ENCODE data around the gene PPP6R1. TPM values are rescaled to one million over a fixed set of nuclear protein-coding genes. Genes with fewer than 3 reads are reported as not detected.
A peak's percentile ranks its signal among the peaks of the same experiment; 100 is the strongest.

Gene PPP6R1
- total RNA-seq, 1 experiment from 2014 or later, result 113 TPM

DNA sequence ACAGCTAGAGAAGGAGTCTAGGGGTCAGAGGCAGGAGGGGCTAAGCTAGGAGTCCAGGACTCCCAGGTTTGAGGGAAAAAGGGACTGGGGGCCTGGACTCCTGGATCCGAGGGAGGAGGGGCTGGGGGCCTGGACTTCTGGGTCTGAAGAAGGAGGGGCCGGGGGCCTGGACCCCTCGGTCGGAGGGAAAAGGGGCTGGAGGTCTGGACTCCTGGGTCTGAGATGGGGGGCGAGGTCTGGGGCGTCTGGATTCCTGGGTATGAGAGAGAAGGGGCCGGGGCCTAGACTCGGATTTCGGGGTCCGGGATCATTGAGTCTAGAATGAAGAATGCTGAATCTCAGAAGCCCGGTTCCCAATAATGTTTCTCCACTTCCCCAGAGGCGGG lies 43.5 kb upstream of the PPP6R1 start:
- ChIA-PET POLR2A (interaction anchor here (0.6 kb wide), 1 partner anchor 322 kb away, joined by 4 read pairs; the partner anchor contains the start of gene ZNF784), CTCF (interaction anchor here (1.0 to 2.4 kb wide), 2 partner anchors 32 to 37 kb away, joined by 4 to 30 read pairs; partner anchors contain the start of gene KMT5C)
- no peak for TF ChIP-seq CTCF (IDR thresholded peaks at IDR 0.05; ENCODE audit: insufficient read depth in 1 of 2, low read depth in 1 of 2, low read length in 1 of 2, severe bottlenecking in 1 of 2, unreplicated experiment in 1 of 2)
- H3K36me3 ChIP-seq (ENCODE audit: control insufficient read depth, insufficient read depth, low read length), result peaks cover 6% of the 10 kb centered on the region
- no peak overlapping the region for H3K27ac Mint-ChIP-seq (ENCODE audit: unreplicated experiment)
- no TSS peak for BruUV-seq (replicated peaks)
- intact Hi-C loops (cut with micrococcal nuclease; ENCODE audit: unreplicated experiment), result no loop called here
- H3K4me3 ChIP-seq (ENCODE audit: low read depth, low read length), result no peak overlapping the region
- peaks cover 41% of the 10 kb centered on the region for H3K36me3 Mint-ChIP-seq (ENCODE audit: insufficient read depth, unreplicated experiment)
- H3K9me3 ChIP-seq, result no peaks in the 10 kb centered on the region
- no peak for DNase-seq
- H3K27me3 ChIP-seq (replicated peaks; ENCODE audit: control insufficient read depth, insufficient read depth, low read length), result no peaks in the 10 kb centered on the region
- H3K9me3 Mint-ChIP-seq (ENCODE audit: unreplicated experiment), result no peaks in the 10 kb centered on the region
- no peaks in the 10 kb centered on the region for H3K4me1 Mint-ChIP-seq (ENCODE audit: low read depth, unreplicated experiment)
- H3K27me3 Mint-ChIP-seq (ENCODE audit: insufficient read depth, unreplicated experiment), result no peaks in the 10 kb centered on the region
- H3K4me3 Mint-ChIP-seq (ENCODE audit: unreplicated experiment), result peak overlapping the region; percentile 58
- H3K4me1 ChIP-seq, result 0 out of 2 replicates have a peak, but pooled peaks cover 3% of the 10 kb centered on the region

DNA sequence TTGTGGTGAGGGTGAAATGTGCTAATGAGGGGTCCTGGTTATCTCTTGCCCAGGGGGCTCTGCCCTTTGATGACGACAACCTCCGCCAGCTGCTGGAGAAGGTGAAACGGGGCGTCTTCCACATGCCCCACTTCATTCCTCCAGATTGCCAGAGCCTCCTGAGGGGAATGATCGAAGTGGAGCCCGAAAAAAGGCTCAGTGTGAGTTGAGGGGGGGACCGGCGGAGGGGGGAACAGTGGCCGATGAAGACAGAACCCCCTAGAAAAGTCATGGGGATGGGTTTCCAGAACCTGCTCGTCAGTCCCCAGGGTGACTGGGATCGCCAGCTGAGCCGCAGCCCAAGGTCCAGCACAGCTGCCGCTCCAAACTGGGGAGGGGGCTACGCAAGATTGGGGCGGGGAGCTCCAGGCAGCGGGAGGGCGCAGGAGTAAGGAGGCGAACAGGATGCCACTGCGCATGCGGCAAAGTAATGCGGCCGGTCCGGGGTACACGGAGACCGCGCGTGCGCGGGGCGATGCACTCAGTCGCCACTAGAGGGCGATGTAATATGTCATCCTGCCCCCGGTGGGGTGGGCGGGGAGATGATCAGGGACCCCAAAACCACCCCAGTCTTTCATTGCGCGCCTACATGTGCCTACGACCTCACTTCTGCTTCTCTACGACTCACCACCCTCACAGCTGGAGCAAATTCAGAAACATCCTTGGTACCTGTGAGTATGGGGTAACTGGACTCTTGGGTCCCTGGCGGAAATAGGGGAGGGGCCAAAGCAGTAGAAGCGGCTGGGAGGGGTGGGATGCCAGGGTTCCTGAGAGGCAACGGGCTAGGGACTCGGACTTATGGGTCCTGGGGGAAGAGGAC lies 42.9 kb upstream of the PPP6R1 start:
- Mint-ChIP-seq H3K9me3 (ENCODE audit: unreplicated experiment) (no peaks in the 10 kb centered on the region), H3K36me3 (ENCODE audit: insufficient read depth, unreplicated experiment) (peaks cover 35% of the 10 kb centered on the region), H3K27me3 (ENCODE audit: insufficient read depth, unreplicated experiment) (no peaks in the 10 kb centered on the region), H3K4me1 (ENCODE audit: low read depth, unreplicated experiment) (no peaks in the 10 kb centered on the region), H3K4me3 (ENCODE audit: unreplicated experiment) (peak overlapping the region; percentile 58), H3K27ac (ENCODE audit: unreplicated experiment) (no peak overlapping the region)
- Histone ChIP-seq H3K27me3 (replicated peaks; ENCODE audit: control insufficient read depth, insufficient read depth, low read length) (no peaks in the 10 kb centered on the region), H3K9me3 (no peaks in the 10 kb centered on the region), H3K4me3 (ENCODE audit: low read depth, low read length) (peak overlapping the region; percentile 9; the same call in 1 of the 2 replicates), H3K4me1 (0 out of 2 replicates have a peak, but pooled peaks cover 3% of the 10 kb centered on the region), H3K36me3 (ENCODE audit: control insufficient read depth, insufficient read depth, low read length) (peaks cover 6% of the 10 kb centered on the region)
- ChIA-PET POLR2A (interaction anchor here (0.6 to 1.2 kb wide), 2 partner anchors 106 to 323 kb away, joined by 4 read pairs; partner anchors contain the start of genes UBE2S and ZNF784), CTCF (interaction anchor here (0.6 to 2.4 kb wide), 12 partner anchors 12 to 137 kb away, joined by 3 to 30 read pairs (median 4); partner anchors contain the start of genes HSPBP1, KMT5C, PPP6R1 and TMEM238)
- peak; percentile 89 to 99 for TF ChIP-seq CTCF (IDR thresholded peaks at IDR 0.05; ENCODE audit: insufficient read depth in 1 of 2, low read depth in 1 of 2, low read length in 1 of 2, severe bottlenecking in 1 of 2, unreplicated experiment in 1 of 2)
- no TSS peak for BruUV-seq (replicated peaks)
- intact Hi-C loops (cut with micrococcal nuclease; ENCODE audit: unreplicated experiment), result loop anchor here (1.0 kb wide), 1 partner anchor 38 kb away; the partner anchor contains the start of gene KMT5C
- peak; percentile 83 to 91 for DNase-seq

DNA sequence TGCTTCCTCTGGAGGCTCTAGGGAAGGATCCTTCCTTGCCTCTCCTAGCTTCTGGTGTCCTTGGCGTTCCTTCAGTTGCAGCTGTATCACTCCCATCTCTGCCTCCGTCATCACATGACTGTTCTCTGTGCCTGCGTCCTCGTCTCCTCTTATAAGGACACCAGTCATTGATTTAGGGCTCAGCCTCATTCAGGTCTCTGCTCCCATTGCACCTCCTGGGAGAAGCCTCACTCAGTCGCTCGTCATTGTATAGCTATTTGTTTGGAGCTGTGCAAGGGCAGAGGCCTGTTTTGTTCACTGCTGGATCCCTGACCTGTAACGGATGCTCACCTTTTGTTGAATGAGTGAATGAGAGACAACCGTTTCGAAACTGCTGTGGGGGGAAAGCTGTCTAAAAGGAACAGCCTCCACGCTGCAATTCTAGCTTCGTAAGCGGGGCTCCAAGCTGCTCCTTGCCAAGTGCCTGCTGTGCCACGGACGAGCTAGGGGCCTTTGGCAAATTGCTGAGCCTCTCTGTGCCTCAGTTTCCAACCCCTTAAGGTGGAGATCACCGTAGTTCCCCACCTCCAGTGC lies 42.2 kb upstream of the PPP6R1 start:
- Histone ChIP-seq H3K27me3 (replicated peaks; ENCODE audit: control insufficient read depth, insufficient read depth, low read length) (no peaks in the 10 kb centered on the region), H3K36me3 (ENCODE audit: control insufficient read depth, insufficient read depth, low read length) (peaks cover 5% of the 10 kb centered on the region), H3K4me3 (ENCODE audit: low read depth, low read length) (no peak overlapping the region), H3K9me3 (no peaks in the 10 kb centered on the region), H3K4me1 (0 out of 2 replicates have a peak, but pooled peaks cover 3% of the 10 kb centered on the region)
- Mint-ChIP-seq H3K9me3 (ENCODE audit: unreplicated experiment) (no peaks in the 10 kb centered on the region), H3K4me3 (ENCODE audit: unreplicated experiment) (peak overlapping the region; percentile 58), H3K4me1 (ENCODE audit: low read depth, unreplicated experiment) (no peaks in the 10 kb centered on the region), H3K36me3 (ENCODE audit: insufficient read depth, unreplicated experiment) (peaks cover 34% of the 10 kb centered on the region), H3K27ac (ENCODE audit: unreplicated experiment) (no peak overlapping the region), H3K27me3 (ENCODE audit: insufficient read depth, unreplicated experiment) (no peaks in the 10 kb centered on the region)
- TF ChIP-seq CTCF (IDR thresholded peaks at IDR 0.05; ENCODE audit: insufficient read depth in 1 of 2, low read depth in 1 of 2, low read length in 1 of 2, severe bottlenecking in 1 of 2, unreplicated experiment in 1 of 2), result no peak
- intact Hi-C loops (cut with micrococcal nuclease; ENCODE audit: unreplicated experiment), result loop anchor here (1.0 kb wide), 1 partner anchor 38 kb away; the partner anchor contains the start of gene KMT5C
- BruUV-seq (replicated peaks), result no TSS peak
- DNase-seq, result no peak
- POLR2A ChIA-PET, result interaction anchor here (1.2 kb wide), 1 partner anchor 107 kb away, joined by 4 read pairs; the partner anchor contains the start of gene UBE2S
- CTCF ChIA-PET, result interaction anchor here (0.6 to 2.4 kb wide), 13 partner anchors 13 to 137 kb away, joined by 3 to 30 read pairs (median 4); partner anchors contain the start of genes HSPBP1, KMT5C, PPP6R1 and TMEM238

Measured in Caco-2 (cell line).